A549 (cell line): ENCODE results near the gene SLC16A12.

ENCODE experiments used
- HOXB13 ChIP-seq: fragments of 250-450 bp; sonication (Bioruptor Pico); IDR thresholded peaks from 2 replicates; pipeline ENCODE4 v1.5.0; 2020; ENCODE audit warnings: low read depth, mild to moderate bottlenecking, moderate library complexity
- JUN ChIP-seq, 2 experiments: fragments of >200 bp; sonication (Bioruptor Twin); formaldehyde crosslinking; IDR thresholded peaks; 2 replicates in 1 of 2; 3 replicates in 1 of 2; pipeline ENCODE4 v1.6.1; 2016 to 2017
- NFE2L2 ChIP-seq: fragments of 150-350 bp; conservative IDR thresholded peaks from 2 replicates; pipeline ENCODE4 v1.6.1; 2014; ENCODE audit warnings: low read length
- POLR2A ChIP-seq: IDR thresholded peaks from 2 replicates; pipeline ENCODE4 v1.6.1; 2012; ENCODE audit warnings: mild to moderate bottlenecking, low read length
- TF ChIP-seq, protein P1 (sequence below): fragments of >200 bp; sonication (Bioruptor Twin); formaldehyde crosslinking; IDR thresholded peaks from 3 replicates; pipeline ENCODE4 v1.5.1; 2016
- TF ChIP-seq, protein P2 (sequence below): fragments of 200-600 bp; sonication (generic); IDR thresholded peaks from 2 replicates; pipeline ENCODE4 v1.6.1; 2016; ENCODE audit warnings: antibody characterized with exemption, mild to moderate bottlenecking, moderate library complexity
- TF ChIP-seq, protein P3 (sequence below): IDR thresholded peaks from 2 replicates; pipeline ENCODE4 v1.6.1; 2012

DNA sequence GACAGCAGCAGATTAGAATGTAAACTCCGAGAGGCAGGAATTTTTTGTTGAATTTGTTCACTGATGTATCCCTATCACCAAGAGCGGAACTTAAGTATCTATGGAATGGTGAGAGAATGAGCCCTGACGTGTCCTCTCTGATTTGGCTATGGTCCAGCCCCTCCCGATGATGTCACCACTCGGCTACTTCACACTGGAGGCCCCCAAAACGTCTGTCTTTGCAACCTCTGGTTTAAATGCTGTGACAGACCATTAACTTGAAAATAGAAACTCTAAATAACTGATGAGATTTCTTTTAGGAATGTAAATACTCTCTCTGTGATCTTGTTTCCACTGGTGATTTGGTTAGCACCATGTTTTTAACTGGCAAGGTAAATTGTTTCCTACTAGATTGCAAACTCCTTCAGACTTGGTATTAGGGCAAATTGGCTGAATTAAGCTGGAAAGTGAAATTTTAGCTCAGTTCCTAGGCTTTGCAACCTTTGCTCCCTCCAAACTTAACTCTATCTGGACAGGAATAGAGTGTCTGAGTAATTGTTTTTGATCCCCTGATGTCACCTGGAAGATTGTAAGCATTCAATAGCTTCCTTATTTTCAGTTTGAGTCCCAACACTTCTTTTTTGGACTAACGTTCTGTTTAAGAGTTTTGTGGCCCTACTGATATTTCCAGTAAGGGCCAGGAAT is 19.1 kb downstream of the SLC16A12 start:
- TF ChIP-seq, protein P1, sequence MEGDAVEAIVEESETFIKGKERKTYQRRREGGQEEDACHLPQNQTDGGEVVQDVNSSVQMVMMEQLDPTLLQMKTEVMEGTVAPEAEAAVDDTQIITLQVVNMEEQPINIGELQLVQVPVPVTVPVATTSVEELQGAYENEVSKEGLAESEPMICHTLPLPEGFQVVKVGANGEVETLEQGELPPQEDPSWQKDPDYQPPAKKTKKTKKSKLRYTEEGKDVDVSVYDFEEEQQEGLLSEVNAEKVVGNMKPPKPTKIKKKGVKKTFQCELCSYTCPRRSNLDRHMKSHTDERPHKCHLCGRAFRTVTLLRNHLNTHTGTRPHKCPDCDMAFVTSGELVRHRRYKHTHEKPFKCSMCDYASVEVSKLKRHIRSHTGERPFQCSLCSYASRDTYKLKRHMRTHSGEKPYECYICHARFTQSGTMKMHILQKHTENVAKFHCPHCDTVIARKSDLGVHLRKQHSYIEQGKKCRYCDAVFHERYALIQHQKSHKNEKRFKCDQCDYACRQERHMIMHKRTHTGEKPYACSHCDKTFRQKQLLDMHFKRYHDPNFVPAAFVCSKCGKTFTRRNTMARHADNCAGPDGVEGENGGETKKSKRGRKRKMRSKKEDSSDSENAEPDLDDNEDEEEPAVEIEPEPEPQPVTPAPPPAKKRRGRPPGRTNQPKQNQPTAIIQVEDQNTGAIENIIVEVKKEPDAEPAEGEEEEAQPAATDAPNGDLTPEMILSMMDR = no peak
- TF ChIP-seq, protein P2, sequence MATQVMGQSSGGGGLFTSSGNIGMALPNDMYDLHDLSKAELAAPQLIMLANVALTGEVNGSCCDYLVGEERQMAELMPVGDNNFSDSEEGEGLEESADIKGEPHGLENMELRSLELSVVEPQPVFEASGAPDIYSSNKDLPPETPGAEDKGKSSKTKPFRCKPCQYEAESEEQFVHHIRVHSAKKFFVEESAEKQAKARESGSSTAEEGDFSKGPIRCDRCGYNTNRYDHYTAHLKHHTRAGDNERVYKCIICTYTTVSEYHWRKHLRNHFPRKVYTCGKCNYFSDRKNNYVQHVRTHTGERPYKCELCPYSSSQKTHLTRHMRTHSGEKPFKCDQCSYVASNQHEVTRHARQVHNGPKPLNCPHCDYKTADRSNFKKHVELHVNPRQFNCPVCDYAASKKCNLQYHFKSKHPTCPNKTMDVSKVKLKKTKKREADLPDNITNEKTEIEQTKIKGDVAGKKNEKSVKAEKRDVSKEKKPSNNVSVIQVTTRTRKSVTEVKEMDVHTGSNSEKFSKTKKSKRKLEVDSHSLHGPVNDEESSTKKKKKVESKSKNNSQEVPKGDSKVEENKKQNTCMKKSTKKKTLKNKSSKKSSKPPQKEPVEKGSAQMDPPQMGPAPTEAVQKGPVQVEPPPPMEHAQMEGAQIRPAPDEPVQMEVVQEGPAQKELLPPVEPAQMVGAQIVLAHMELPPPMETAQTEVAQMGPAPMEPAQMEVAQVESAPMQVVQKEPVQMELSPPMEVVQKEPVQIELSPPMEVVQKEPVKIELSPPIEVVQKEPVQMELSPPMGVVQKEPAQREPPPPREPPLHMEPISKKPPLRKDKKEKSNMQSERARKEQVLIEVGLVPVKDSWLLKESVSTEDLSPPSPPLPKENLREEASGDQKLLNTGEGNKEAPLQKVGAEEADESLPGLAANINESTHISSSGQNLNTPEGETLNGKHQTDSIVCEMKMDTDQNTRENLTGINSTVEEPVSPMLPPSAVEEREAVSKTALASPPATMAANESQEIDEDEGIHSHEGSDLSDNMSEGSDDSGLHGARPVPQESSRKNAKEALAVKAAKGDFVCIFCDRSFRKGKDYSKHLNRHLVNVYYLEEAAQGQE = no peak
- TF ChIP-seq POLR2A (no peak), JUN (IDR thresholded peaks at IDR 0.05) (no peak), HOXB13 (CRISPR knock-in tag) (no peak), NFE2L2 (no peak)
- TF ChIP-seq, protein P3, sequence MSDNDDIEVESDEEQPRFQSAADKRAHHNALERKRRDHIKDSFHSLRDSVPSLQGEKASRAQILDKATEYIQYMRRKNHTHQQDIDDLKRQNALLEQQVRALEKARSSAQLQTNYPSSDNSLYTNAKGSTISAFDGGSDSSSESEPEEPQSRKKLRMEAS = no peak
